Measurements from ENCODE around the gene MED26. TPM values are rescaled to one million over a fixed set of nuclear protein-coding genes. Genes with fewer than 3 reads are reported as not detected.
"Not testable (repeated sequence)": the region's sequence is repeated elsewhere in the genome, so short reads cannot be mapped to it uniquely, and the experiment has no call there.

MED26 gene
- total RNA-seq, 8 experiments from 2014 or later = 5.2 to 18.5 (median 7.0) TPM

GRCh38 chr19:16659832-16660708 lies 32.1 kb upstream of the MED26 start, which contains the start of gene SMIM7:
Gene SMIM7, minus strand, starts transcription at chr19:16660144. Its CDS starts 34 bp downstream, at chr19:16660110.
- WGBS, 10 experiments = 0% methylated on average over 1 to 4 of the region's 60 CpGs; no CpG with 5 or more reads in 7 of the 10 experiments
- in situ Hi-C loops (cut with MboI; ENCODE audit: low pct_unique_long_range_greater_than_20kb in 2 of 9, low sequenced_read_pairs in 9 of 9, unreplicated experiment in 9 of 9) = no loop called here

GRCh38 chr19:16659464-16659831 lies 31.4 kb upstream of the MED26 start:
- WGBS, 10 experiments = 0 to 12% (median 0%) methylated on average over 1 to 3 of the region's 14 CpGs; no CpG with 5 or more reads in 7 of the 10 experiments
- in situ Hi-C loops (cut with MboI; ENCODE audit: low pct_unique_long_range_greater_than_20kb in 2 of 9, low sequenced_read_pairs in 9 of 9, unreplicated experiment in 9 of 9) = no loop called here
- peak overlapping the region; percentile 96 to 97 for H3K27ac ChIP-seq
- peak overlapping the region; percentile 65 to 97 (median 79) for H3K4me3 ChIP-seq
- H3K4me1 ChIP-seq (replicated peaks in 1 of 2) = peaks cover 3 to 6% of the 10 kb centered on the region in 2 donors
- peak in 2 of 8 experiments; percentile 1 to 4 for ATAC-seq (replicated peaks in 6 of 8)

More at GRCh38 chr19:16659832-16660708, 32.1 kb upstream of the MED26 start, which contains the start of gene SMIM7:
- Histone ChIP-seq H3K27ac (peak within 1 kb of the TSS; percentile 96 to 97), H3K4me3 (peak within 1 kb of the TSS; percentile 65 to 97 (median 79)), H3K4me1 (replicated peaks in 1 of 2) (peaks cover 3 to 6% of the 10 kb centered on the region in 2 donors)
- peak; percentile 92 to 97 (median 96) for ATAC-seq (replicated peaks in 6 of 8)

GRCh38 chr19:16657384-16657783 lies 29.4 kb upstream of the MED26 start:
- in situ Hi-C loops (cut with MboI; ENCODE audit: low pct_unique_long_range_greater_than_20kb in 2 of 9, low sequenced_read_pairs in 9 of 9, unreplicated experiment in 9 of 9) = no loop called here
- H3K4me1 ChIP-seq (replicated peaks in 1 of 2) = peaks cover 3 to 6% of the 10 kb centered on the region in 2 donors
- 67 to 100% (median 90%) methylated on average over 2 to 4 of the region's 5 CpGs; no CpG with 5 or more reads in 4 of the 10 experiments for WGBS, 10 experiments
- ATAC-seq (replicated peaks in 6 of 8) = no peak
- no peak overlapping the region for H3K27ac ChIP-seq
- H3K4me3 ChIP-seq = no peak overlapping the region

- in situ Hi-C loops (cut with MboI; ENCODE audit: low pct_unique_long_range_greater_than_20kb in 2 of 9, low sequenced_read_pairs in 9 of 9, unreplicated experiment in 9 of 9) = no loop called here
- Histone ChIP-seq H3K4me1 (replicated peaks in 1 of 2) (peaks cover 0 to 3% of the 10 kb centered on the region in 2 donors), H3K4me3 (no peak overlapping the region), H3K27ac (no peak overlapping the region)
- no peak for ATAC-seq (replicated peaks in 6 of 8)
- WGBS, 10 experiments = 77 to 99% (median 85%) methylated on average over 1 to 11 of the region's 11 CpGs; no CpG with 5 or more reads in 1 of the 10 experiments
These were observed 27.7 kb upstream of the MED26 start for GRCh38 chr19:16655727-16656126.

GRCh38 chr19:16654627-16655026 lies 26.6 kb upstream of the MED26 start:
- no peak overlapping the region for H3K27ac ChIP-seq
- peaks cover 0 to 3% of the 10 kb centered on the region in 2 donors for H3K4me1 ChIP-seq (replicated peaks in 1 of 2)
- no peak overlapping the region for H3K4me3 ChIP-seq
- WGBS, 10 experiments = 49 to 100% (median 93%) methylated on average over 1 to 3 of the region's 3 CpGs; no CpG with 5 or more reads in 5 of the 10 experiments
- in situ Hi-C loops (cut with MboI; ENCODE audit: low pct_unique_long_range_greater_than_20kb in 2 of 9, low sequenced_read_pairs in 9 of 9, unreplicated experiment in 9 of 9) = no loop called here
- peak in 3 of 8 experiments; percentile 63 to 78 (median 73) for ATAC-seq (replicated peaks in 6 of 8)

GRCh38 chr19:16654140-16654539 lies 26.1 kb upstream of the MED26 start:
- WGBS, 10 experiments = 85 to 100% (median 89%) methylated on average over 2 to 3 of the region's 3 CpGs; no CpG with 5 or more reads in 7 of the 10 experiments
- ATAC-seq (replicated peaks in 6 of 8) = peak in 3 of 8 experiments; percentile 51 to 80 (median 62)
- Histone ChIP-seq H3K27ac (no peak overlapping the region), H3K4me1 (replicated peaks in 1 of 2) (peaks cover 0 to 3% of the 10 kb centered on the region in 2 donors), H3K4me3 (no peak overlapping the region)
- in situ Hi-C loops (cut with MboI; ENCODE audit: low pct_unique_long_range_greater_than_20kb in 2 of 9, low sequenced_read_pairs in 9 of 9, unreplicated experiment in 9 of 9) = no loop called here

- in situ Hi-C loops (cut with MboI; ENCODE audit: low pct_unique_long_range_greater_than_20kb in 2 of 9, low sequenced_read_pairs in 9 of 9, unreplicated experiment in 9 of 9) = no loop called here
- WGBS, 10 experiments = 85 to 100% (median 100%) methylated on average over 1 to 4 of the region's 7 CpGs; no CpG with 5 or more reads in 7 of the 10 experiments
- Histone ChIP-seq H3K4me1 (replicated peaks in 1 of 2) (no peaks in the 10 kb centered on the region), H3K4me3 (no peak overlapping the region), H3K27ac (no peak overlapping the region)
- ATAC-seq (replicated peaks in 6 of 8) = no peak
These were observed 24.9 kb upstream of the MED26 start for GRCh38 chr19:16652854-16653253.

- ATAC-seq (replicated peaks in 6 of 8); H3K27ac ChIP-seq; H3K4me3 ChIP-seq; in situ Hi-C loops (cut with MboI; ENCODE audit: low pct_unique_long_range_greater_than_20kb in 2 of 9, low sequenced_read_pairs in 9 of 9, unreplicated experiment in 9 of 9); H3K4me1 ChIP-seq (replicated peaks in 1 of 2): not testable (repeated sequence)
- 0 to 100% (median 89%) methylated on average over 1 to 4 of the region's 8 CpGs for WGBS, 10 experiments
These were observed 23.6 kb upstream of the MED26 start for GRCh38 chr19:16651421-16652188.

- in situ Hi-C loops (cut with MboI; ENCODE audit: low pct_unique_long_range_greater_than_20kb in 2 of 9, low sequenced_read_pairs in 9 of 9, unreplicated experiment in 9 of 9) = no loop called here
- no peak for ATAC-seq (replicated peaks in 6 of 8)
- no peak overlapping the region for H3K4me3 ChIP-seq
- 100% methylated on average over 1 to 2 of the region's 2 CpGs; no CpG with 5 or more reads in 5 of the 10 experiments for WGBS, 10 experiments
- no peaks in the 10 kb centered on the region for H3K4me1 ChIP-seq (replicated peaks in 1 of 2)
- no peak overlapping the region for H3K27ac ChIP-seq
These were observed 22.8 kb upstream of the MED26 start for GRCh38 chr19:16650821-16651220.

- in situ Hi-C loops (cut with MboI; ENCODE audit: low pct_unique_long_range_greater_than_20kb in 2 of 9, low sequenced_read_pairs in 9 of 9, unreplicated experiment in 9 of 9) = no loop called here
- WGBS, 10 experiments = 20 to 100% (median 80%) methylated on average over 1 to 9 of the region's 9 CpGs; no CpG with 5 or more reads in 1 of the 10 experiments
- Histone ChIP-seq H3K27ac (no peak overlapping the region), H3K4me3 (no peak overlapping the region), H3K4me1 (replicated peaks in 1 of 2) (no peaks in the 10 kb centered on the region)
- peak in 2 of 8 experiments; percentile 32 to 48 for ATAC-seq (replicated peaks in 6 of 8)
These were observed 21.7 kb upstream of the MED26 start for GRCh38 chr19:16649734-16650133.

- ATAC-seq (replicated peaks in 6 of 8) = no peak
- in situ Hi-C loops (cut with MboI; ENCODE audit: low pct_unique_long_range_greater_than_20kb in 2 of 9, low sequenced_read_pairs in 9 of 9, unreplicated experiment in 9 of 9) = no loop called here
- no peaks in the 10 kb centered on the region for H3K4me1 ChIP-seq (replicated peaks in 1 of 2)
- 40 to 100% (median 97%) methylated on average over 1 to 6 of the region's 9 CpGs; no CpG with 5 or more reads in 4 of the 10 experiments for WGBS, 10 experiments
- H3K4me3 ChIP-seq = no peak overlapping the region
- no peak overlapping the region for H3K27ac ChIP-seq
These were observed 17.1 kb upstream of the MED26 start for GRCh38 chr19:16645140-16645539.

- in situ Hi-C loops (cut with MboI; ENCODE audit: low pct_unique_long_range_greater_than_20kb in 2 of 9, low sequenced_read_pairs in 9 of 9, unreplicated experiment in 9 of 9) = no loop called here
- no peaks in the 10 kb centered on the region for H3K4me1 ChIP-seq (replicated peaks in 1 of 2)
These were observed 13.7 kb upstream of the MED26 start for GRCh38 chr19:16641695-16642094.

GRCh38 chr19:16640951-16641350 lies 12.9 kb upstream of the MED26 start:
- WGBS, 10 experiments = 86 to 100% (median 100%) methylated on average over 1 of the region's 1 CpG; no CpG with 5 or more reads in 6 of the 10 experiments
- Histone ChIP-seq H3K4me3 (no peak overlapping the region), H3K4me1 (replicated peaks in 1 of 2) (no peaks in the 10 kb centered on the region), H3K27ac (no peak overlapping the region)
- ATAC-seq (replicated peaks in 6 of 8) = no peak
- in situ Hi-C loops (cut with MboI; ENCODE audit: low pct_unique_long_range_greater_than_20kb in 2 of 9, low sequenced_read_pairs in 9 of 9, unreplicated experiment in 9 of 9) = no loop called here

More at GRCh38 chr19:16641695-16642094, 13.7 kb upstream of the MED26 start:
- WGBS, 10 experiments = 90 to 100% (median 100%) methylated on average over 2 to 7 of the region's 10 CpGs; no CpG with 5 or more reads in 2 of the 10 experiments
- no peak overlapping the region for H3K27ac ChIP-seq
- ATAC-seq (replicated peaks in 6 of 8) = no peak
- no peak overlapping the region for H3K4me3 ChIP-seq

Measured in motor neuron (in vitro differentiated cells).